Cardiac septum (tissue), 1 donor: ENCODE data around the gene ZNF580. TPM values are rescaled to one million over a fixed set of nuclear protein-coding genes. Genes with fewer than 3 reads are reported as not detected.

Experiments used
- DNase-seq: peaks from one replicate; pipeline ENCODE4 v3.0.0-alpha.2; 2020; ENCODE audit warnings: low spot score
- intact Hi-C: fragments of 100-400 bp; cut with DNase I; formaldehyde crosslinking; loops from one replicate; pipeline ENCODE4 v1.14.0; 2022
- total RNA-seq: library from RNA; stranded (reverse); fragmentation: NEBNext Ultra II Directional; extraction: Animal tissue kit (Norgen Biotek cat#: 25700); gene quantifications from one replicate; pipeline ENCODE4 v1.2.1, GENCODE V29; 2021
- donor health status: DM: no; HTN: no; CAD: no.

ZNF580 gene
- total RNA-seq, 1 donor from 2014 or later: 29.0 TPM

DNA sequence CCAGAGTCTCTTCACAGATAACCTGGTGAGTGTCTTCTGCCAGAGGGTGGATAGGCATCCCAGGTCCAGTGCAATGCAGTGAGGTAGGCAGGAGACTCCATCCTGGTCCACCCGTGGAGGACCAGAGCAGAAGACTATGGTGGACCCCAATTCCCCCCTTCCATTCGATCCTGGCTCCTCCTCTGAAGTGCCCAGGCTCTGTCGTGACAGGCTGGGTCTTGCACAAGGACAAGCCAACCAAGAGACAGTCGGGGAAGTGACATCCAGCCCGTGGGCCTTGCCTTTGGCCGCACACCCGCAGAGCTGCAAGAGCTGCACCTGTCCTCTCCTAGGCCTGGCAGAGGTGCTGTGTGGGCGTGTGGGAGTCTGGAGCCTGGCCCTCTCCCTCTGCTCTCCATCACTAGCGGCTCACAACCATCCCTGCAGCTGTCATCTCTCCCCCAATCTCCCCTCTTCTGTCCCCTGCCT is 19.6 kb upstream of the ZNF580 start:
- no peak for DNase-seq
- intact Hi-C loops: no loop called here

DNA sequence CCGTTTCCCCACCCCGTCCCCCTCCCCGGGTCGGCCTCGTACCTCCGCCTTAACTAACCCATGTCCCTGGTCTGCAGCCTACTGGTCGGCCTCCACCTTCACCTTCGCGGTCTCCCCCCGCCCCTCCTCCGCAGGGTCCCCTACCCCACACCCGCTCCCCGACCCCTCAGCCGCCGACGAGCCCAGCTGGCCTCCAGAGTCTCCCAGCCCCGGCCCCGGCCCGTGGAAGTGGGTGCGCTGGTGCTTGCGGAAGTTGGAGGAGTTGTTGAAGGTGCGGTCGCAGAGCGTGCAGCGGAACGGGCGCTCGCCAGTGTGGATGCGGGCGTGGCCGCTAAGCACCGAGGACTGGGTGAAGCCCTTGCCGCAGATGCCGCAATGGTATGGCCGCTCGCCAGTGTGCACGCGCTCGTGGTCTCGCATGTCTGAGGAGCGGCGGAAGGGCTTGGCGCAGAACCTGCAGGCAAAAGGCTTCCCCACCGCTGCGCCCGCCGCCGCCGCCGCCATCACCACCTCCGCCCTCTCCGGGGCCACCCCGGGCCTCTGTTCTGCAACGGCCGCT is 19.1 kb upstream of the ZNF580 start:
- intact Hi-C loops: no loop called here
- no peak for DNase-seq

DNA sequence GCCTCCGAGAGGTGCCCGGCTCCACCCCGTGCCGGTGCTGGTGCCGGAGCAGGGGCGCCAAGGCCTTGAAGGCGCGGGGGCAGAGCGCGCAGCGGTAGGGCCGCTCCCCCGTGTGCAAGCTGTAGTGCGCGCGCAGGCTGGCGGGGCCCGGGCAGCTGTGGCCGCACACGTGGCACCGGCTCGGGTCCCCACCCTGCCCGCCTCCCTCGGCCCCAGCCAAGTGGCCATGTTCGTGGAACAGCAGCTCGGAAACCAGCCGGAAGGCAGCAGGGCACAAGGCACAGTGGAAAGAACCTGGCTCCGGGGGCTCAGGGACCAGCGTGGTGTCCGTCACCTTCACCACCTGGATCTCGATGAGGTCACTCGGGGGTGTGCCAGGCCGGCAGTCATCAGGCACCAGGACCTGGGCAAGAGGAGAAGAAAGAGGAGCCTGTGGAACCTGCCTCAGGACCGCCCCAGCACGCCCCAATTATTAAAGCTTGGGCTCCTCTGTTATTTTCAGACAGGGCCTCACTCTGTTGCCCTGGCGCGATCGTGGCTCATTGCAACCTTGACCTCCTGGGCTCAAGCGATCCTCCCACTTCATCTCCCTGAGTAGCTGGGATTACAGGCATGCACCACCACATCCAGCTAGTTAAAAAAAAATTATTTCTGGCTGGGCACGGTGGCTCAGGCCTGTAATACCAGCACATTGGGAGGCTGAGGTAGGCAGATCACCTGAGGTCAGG is 18.4 kb upstream of the ZNF580 start:
- intact Hi-C loops: no loop called here
- no peak for DNase-seq

DNA sequence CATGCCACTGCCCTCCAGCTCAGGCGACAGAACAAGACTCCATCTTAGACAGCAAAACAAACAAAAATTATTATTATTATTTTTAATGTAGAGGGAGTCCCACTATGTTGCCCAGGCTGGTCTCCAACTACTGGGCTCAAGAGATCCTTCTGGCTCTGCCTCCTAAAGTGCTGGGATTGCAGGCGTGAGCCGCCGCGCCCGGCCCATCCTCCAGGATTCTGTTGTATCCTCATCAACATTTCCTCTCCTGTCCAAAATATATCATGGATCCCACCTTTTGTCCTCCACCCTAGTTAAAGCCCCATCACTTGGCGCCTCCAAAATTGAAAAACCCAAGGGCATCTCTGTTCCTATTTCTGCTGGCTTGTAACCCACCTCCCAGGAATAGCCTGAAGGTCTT is 17.7 kb upstream of the ZNF580 start:
- no peak for DNase-seq
- intact Hi-C loops: no loop called here

DNA sequence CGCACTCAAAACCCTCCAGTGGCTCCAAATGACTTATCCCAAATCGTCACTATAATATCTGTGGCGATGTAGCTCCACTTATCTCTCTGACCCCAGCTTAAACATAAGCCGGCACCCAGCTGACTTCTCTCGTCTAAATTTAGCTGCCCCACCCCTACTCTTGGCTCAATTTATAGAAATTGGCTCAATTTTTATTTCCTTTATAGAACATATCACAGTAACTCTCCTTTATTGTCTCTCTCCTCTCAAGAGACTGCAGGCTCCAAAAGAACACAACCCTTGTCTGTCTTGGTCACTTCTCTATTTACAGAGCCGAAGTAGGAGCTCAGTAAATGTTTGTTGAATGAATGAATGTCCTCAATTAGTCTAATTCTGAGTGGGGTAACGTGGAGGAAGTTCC is 17.2 kb upstream of the ZNF580 start:
- DNase-seq: no peak
- intact Hi-C loops: no loop called here

DNA sequence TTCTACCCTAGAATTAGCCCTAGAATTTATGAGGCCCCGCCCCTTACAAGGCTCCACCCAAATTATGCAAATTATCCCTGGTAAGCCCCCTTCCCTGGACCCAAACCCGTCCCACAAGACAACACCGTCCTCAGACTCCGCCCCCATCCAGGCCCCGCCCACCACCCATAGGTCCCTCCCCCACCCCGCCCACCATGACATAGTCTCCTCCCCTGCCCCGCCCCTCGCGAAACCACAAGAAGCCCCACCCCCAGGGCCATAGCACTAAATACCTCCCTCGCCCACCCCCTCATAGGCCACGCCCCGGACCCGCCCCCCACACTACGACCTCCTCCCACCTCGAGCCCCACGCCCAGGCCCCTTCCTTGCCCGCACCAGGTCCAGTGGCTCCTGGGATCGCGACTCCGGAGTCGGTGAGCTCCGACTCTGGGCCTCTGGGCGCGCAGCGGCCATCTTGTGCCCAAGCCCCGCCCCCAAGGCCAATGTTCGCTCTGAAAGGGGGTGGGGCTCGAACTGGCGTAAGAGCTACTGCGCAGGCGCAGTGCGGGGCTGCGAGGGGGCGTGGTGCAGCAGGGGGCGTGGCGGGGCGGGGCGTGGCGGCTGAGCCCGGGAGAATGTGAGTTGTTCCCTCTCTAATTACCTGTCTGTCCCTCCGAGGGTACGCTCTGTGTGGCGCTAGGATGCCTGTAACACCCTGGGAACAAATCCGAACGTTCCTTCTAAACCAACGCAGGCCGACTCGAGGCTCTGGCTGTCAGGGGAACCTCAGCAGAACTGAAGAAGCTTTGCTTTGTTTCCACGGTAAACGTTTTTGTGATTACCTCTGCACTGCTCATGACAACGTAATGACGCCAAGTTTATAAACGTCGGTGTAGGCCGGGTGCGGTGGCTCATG is 16.4 kb upstream of the ZNF580 start, which contains the start of gene ZNF784:
ZNF784 (minus strand) TSS at position 458 of the 895 bp plus-strand sequence; CDS start at position 453, 5 bp downstream.
- intact Hi-C loops: no loop called here
- DNase-seq: peak; percentile 97

DNA sequence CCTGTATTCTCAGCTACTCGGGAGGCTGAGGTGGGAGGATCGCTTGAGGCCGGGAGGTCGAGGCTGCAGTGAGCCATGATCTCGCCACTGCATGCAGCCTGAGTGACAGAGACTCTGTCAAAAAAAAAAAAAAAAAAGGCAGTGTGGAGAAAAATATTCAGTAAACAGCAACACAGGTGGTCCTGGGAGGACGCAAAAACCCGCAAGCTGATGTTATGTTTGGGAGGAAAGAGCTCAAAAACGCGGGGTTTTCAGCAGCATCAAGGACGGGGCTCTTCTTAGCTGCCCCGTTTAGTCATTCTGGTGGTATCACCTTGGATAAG is 15.8 kb upstream of the ZNF580 start:
- no peak for DNase-seq
- intact Hi-C loops: no loop called here

DNA sequence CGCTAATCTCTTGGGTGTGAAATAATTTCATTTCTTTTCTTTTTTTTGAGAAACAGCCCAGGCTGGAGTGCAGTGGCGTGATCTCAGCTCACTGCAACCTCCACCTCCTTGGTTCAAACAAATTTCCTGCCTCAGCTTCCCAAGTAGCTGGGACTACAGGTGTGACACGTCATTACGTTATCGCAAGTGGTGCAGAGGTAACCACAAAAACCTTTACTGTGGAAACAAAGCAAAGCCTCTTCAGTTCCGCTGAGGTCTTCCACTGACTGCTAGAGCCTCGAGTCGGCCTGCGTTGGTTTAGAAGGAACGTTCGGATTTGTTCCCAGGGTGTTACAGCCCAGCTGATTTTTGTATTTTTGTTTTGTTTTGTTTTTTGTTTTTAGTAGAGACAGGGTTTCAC is 14.5 kb upstream of the ZNF580 start:
- DNase-seq: no peak
- intact Hi-C loops: no loop called here

DNA sequence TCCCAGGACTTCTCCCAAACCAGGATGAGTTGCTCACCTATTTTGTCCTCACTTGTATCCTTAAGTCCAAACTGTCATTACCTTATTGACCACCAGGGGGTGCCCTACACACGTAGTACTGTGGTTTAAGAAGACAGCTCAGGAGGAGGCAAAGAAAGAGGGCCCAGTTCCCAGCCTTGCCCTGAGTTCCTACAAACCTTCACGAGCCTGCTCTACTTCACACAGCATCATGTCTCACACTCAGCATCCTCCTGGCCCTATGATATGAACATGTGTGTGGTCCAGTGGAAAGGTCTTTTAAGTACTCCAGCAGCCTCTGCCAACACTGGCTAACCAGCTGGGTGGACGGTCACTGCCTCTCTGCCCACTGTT is 8.4 kb upstream of the ZNF580 start:
- no peak for DNase-seq
- intact Hi-C loops: loop anchor here (1.0 kb wide), 1 partner anchor 115 kb away; no protein-coding TSS in a partner anchor

DNA sequence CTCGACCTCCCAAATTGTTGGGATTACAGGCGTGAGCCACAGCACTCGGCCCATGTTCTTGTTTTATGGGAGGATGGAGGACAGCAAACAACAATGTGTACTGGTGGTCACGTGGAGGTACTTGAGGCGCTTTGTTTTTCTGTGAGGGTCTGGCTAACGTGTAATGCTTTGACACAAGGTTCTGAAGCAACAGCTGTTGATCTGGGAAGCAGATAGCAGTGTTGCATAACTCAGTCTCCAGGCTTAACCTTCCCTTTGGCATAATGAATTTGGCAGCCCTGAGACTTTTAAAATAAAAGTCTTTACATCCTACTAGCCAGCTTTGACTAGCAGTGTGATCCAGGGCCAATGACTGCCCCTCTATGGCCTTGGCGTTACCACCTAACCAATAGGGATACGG is 6.9 kb upstream of the ZNF580 start:
- no peak for DNase-seq
- intact Hi-C loops: no loop called here

DNA sequence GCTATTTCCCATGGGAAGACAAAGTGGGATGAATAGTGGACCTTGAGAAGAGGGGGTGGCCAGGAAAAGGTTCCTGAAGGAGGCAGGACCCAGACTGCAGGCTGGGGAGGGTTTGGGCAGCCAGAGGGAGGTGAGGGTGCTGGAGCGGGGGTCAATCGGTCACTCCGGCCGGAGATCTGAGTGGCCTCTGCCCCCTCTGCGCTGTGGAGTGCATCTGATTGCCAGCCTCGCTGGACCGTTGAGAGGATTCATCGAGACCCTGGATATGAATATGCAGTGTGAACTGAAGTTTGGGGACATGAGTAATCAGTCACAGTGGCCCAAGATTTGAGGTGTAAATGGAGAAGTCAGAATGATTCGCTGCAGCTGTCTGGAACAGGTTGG is 5.5 kb upstream of the ZNF580 start:
- DNase-seq: no peak

DNA sequence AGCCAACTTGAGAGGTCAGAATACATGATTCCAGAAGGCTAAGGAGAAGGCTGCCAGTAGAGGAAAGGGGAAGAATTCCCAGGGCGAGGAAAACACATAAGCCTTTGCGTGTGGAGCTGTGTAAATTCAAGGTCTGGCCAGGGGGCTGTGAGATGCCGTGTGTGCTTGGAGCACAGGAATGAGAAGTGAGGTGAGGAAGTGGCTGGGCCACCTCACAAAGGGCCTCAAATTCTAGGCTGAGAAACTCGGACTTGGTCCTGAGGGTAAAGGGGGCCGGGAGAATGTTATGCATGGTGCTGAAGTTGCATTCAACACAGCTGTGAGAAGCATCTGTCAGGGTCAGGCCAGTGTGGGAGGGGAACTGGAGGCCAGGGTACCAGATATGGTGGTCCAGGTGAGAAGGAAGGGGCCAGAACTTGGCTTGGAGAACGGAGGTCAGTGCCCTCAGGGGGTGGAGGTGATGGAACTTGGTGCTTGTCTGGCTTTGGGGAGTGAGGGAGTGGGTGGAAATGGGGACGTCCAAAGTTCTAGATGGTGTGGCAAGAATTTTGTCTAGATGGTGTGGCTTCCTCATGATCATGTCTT is 4.9 kb upstream of the ZNF580 start:
- no peak for DNase-seq
- intact Hi-C loops: no loop called here

More for the DNA sequence above, 5.5 kb upstream of the ZNF580 start:
- intact Hi-C loops: no loop called here

DNA sequence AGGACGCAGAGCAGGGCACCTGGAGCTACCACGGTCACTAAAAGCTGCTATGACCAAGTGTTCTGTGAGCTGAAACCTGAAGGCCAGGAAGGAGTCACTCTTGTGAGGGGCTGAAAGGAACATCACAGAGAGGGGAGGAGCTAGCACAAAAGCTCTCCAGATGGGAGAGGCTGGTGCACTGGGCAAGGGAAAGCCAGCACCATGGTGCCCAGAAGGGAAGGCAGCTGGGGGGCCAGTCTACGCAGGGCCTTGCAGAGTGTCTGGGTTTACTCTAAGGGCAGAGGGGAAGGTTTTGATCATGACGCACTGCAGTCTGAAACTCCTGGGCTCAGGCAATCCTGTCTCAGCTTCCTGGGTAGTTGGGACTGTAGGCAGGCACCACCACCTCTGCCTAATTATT is 4.1 kb upstream of the ZNF580 start:
- intact Hi-C loops: no loop called here
- DNase-seq: no peak

DNA sequence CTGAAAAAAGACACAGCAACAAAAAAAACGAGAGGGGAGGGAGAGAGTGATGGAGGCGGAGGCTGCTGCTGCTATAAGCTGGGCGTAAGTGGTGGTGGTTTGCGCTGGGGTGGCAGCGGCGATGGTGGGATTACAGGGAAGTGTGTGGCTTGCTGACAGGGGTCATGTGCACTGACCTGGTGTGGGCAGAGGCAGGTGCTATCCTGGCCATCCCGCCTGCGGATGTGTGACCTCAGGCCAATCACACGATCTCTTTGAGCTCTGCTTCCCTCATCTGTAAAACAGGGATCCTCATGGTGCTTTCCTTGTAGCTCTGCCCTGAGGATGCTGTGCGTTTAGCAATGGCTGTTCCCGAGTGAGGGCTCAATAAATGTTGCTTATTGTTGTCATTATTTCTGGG is 3.3 kb upstream of the ZNF580 start:
- DNase-seq: no peak
- intact Hi-C loops: no loop called here

DNA sequence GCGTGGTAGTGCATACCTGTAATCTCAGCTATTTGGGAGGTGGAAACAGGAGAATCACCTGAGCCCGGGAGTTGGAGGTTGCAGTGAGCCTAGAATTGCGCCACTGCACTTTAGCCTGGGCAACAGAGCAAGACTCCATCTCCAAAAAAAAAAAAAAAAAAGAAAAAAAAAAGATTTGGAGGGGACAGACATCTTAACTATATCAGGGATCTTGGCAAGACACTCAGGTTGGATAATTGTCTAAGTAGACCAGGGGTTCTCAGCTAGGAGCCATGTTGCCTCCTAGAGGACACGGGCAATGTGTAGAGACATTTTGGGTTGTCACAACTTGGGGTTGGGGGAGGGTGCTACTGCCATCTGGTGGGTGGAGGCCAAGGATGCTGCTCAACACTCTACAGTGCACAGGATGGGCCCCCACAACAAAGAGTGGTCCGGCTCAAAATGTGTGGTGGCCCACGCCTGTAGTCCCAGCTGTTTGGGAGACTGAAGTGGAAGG is 1.9 kb upstream of the ZNF580 start:
- intact Hi-C loops: no loop called here

DNA sequence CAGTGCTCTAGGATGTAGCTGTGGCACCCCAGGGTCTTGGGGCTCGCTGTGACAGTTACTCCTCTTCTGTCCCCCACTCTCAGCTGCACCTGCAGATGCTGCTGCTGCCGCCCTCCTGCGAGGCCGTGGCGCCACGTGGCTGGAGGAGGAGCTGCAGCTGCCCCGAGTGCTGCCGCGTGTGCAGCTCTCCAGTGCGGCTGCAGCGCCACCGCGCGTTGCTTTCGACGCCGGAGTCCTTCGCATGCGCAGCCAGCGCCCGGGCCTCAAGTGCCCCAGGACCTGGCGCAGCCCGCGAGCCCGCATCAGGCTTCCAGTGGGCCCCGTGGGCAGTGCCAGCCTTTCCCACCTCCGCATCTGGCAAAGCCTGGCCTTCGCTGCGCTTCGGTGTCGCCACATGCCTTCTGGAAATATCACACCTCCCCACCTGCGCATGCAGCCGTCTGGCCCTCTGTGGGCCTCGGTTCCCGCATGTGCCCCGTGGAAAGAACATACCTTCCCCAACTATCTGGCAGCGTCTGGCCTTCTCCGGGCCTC is 692 bp upstream of the ZNF580 start:
- DNase-seq: no peak
- intact Hi-C loops: no loop called here

More for the DNA sequence above, 1.9 kb upstream of the ZNF580 start:
- no peak for DNase-seq

DNA sequence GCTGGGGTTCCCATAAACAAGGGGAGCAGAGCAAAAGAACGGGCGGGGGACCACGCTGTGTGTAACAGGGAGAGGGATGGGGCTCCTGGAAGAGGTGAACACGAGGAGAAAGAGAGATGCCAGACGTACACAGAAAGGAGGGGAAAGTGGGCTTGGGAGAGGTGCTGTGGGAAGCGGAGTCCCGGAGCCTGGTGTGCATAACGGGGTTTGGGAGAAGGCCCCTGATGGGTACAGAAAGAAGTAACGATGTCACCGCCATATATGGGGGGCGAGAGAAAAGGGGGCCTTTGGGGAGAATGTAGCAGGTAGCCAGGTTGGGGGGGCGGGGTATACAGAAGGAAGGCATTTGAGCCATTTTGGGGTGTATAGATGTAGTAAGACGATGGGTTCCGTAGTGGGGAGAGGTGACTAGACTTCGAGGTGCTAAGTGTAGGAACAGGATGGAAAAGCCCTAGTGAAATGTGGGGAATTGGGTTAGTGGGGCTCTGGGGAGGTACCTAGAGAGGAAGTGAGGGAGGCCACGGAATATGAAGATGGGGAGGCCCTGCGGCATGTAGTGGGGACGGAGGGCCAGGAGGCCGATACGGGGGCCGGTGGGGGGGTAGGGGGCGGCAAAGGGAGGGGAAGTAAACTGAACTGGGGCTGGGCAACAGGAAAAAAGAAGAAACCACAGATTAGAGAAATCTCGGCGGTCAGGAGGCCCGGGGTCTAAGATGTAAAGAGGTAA is 787 bp downstream of the ZNF580 start:
- DNase-seq: no peak
- intact Hi-C loops: no loop called here

DNA sequence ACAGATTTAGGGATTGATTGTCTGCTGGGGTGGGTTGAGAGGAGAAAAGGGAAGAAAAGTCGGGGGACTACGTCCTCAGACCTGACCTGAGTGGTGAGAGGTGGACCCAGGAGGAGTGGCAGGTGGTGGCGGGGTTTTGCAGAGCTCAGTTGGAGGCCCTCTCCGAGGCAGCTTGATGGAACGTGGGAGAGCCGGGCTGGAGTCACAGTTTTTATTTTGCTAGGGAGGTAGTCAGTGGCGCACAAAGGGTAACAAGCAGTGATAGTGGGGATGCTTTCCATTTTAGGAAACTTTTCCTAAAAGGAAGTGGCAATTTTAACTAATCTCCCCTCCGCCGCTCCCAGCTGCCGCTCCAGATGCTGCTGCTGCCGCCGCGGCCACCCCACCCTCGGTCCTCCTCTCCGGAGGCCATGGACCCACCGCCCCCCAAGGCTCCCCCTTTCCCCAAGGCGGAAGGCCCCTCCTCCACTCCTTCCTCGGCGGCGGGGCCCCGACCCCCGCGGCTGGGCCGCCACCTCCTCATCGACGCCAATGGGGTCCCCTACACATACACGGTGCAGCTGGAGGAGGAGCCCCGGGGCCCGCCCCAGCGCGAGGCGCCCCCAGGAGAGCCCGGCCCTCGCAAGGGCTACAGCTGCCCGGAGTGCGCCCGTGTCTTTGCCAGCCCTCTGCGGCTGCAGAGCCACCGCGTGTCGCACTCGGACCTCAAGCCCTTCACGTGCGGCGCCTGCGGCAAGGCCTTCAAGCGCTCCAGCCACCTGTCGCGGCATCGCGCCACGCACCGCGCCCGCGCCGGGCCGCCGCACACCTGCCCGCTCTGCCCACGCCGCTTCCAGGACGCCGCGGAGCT is 1.6 kb downstream of the ZNF580 start:
- intact Hi-C loops: no loop called here
- no peak for DNase-seq
